Activated CD4-positive, CD25-positive, alpha-beta regulatory T cell treated with anti-CD3 and anti-CD28 coated beads, Interleukin-2, amount 50 U/mL, for 16 hours (primary cell): Measurements from ENCODE around the gene RDX.

Source experiments
- DNase-seq: peaks from one replicate; pipeline ENCODE4 v3.0.0-alpha.2; 2020; ENCODE audit warnings: low read depth, low spot score

The RDX gene

DNA sequence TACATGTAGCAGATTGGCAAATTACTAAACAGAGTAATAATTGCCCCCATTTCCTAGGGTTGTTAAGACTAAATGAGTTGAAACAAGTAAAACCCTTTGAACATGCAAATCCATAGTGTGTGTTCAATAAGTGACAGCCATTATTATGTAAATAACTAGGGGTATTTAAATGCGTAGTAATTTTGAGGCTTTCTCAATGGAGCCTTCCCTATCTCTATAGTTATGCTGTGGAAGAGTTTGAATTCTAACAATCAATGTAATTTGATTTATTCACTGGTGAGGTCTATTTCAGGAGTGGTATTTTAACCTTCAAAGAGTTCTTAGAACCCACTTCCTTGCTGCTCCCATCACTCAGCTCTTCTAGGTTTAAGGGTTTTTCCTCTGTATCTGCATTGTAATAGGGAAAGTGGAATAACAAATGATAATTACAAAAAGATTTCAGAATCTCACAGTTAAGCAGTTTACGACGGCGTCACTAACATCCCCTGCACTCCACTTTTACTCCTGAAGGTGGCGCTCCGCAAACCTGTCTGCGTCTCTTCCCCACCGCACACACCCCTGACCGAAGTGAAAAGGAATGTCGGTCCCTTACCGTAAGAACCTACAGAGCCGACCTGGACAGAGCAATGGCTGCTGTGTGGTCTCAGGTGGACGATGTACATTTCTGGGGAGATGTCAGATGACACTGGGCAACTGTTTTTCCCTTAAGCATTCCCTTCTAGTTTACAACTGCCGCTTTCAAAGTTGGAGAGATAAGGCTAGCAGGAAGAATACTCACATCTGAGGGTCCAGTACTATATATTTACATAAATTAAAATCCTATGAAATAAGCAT lies 122.4 kb downstream of the RDX start:
- DNase-seq, result peak; percentile 34

DNA sequence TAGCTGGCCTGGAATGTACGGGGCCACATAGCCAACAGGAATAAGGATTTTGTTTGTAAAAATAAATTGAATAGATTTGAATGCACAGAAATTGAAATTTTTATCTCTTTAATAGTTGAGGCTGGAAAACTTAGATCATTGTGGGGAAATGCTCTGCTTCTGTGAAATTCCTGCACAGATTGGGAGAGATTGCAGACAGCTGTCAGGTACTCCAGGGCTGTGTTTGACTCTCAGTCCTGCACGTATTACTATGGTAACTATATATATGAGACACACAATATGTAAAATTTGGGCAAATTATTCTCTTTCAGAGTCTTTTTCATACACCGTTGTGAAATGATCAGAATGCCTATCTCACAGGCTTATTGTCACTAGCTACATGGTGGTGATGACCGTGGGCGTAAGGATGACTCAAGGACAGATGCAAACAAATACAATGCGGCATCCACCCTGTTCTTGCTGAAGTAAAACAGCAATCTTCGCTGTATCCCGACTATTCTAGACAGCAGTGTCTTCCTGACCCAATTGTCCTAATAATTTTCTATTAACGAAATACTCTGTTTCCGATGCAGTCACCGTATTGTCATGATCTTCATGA lies 123.8 kb downstream of the RDX start:
- DNase-seq, result no peak

DNA sequence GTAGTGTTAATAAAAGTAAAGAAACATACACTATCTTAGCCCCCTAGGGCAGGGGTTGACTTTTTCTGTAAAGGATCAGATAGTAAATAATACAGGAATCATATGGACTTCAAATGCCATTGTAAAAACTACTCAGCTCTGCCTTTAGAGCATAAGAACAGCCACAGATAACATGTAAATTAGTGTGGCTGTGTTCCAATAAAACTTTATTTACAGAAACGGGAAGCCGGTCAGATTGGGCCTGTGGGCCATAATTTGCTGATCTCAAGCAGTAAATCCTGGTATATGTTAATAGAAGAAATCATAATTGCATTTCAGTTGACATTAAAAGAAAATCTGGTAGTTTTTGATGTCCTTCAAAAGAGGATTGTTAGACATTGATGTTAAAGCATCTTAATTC lies 126.7 kb downstream of the RDX start:
- DNase-seq, result no peak

DNA sequence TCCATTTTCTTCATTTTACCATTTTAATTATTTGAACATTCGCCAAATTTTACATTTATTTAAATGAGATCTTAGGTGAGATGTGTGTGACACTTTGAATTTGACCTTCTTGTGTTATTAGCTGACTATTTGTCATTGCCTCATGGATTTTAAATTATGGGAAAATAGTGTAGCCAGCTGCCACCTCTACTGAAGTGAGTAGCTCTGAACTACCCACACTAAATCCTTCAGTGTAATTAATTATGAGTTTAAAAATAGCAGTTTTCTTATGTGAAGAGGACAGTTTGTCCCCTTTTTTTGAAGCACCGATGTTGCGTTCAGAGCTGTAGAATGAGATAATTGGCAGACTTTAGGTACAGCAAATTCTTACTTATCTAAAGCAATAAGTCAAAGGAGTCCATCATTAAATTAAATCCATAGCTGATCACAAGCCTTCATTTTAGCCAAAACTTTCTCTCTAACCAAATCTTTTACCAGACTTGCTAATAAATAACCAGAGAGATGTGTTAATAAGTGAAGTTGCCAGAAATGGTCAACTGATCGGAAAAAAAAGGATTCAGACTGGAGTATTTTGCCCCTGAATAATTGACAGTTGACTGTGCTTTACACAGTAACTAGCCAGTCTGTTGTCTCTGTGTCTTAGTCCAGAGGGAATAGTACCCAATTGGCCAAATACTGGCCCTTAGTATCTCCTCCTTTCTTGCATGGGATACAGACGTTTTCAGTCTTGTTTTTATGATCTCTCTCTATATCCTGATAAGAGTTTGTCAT lies 128.2 kb downstream of the RDX start:
- DNase-seq, result no peak

DNA sequence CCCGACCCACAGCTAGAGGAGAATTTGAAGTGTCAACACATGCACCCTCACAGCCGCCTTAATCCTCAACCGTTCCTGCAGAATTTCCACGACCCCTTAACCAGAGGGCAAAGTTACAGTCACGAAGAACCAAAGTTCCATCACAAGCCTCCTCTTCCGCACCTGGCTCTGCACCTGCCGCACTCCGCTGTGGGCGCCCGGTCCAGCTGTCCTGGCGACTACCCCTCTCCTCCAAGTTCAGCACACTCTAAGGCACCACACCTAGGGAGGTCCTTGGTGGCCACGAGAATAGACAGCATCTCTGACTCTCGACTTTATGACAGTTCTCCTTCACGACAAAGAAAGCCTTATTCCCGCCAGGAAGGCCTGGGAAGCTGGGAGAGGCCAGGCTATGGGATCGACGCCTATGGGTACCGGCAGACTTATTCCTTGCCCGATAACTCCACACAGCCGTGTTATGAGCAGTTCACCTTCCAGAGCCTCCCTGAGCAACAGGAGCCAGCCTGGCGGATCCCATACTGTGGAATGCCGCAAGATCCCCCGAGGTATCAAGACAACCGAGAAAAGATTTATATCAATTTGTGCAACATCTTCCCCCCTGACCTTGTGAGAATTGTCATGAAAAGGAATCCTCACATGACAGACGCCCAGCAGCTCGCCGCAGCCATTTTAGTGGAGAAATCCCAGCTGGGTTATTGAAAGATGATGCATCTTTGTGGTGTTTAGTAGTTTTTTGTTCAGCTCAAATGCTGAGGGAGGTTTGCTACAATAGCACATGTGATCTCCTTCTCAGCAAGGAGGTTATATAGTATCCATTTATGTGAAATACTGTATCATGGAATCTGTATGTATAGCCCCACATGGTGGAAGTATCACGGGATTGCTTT lies 131.1 kb downstream of the RDX start:
- no peak for DNase-seq

DNA sequence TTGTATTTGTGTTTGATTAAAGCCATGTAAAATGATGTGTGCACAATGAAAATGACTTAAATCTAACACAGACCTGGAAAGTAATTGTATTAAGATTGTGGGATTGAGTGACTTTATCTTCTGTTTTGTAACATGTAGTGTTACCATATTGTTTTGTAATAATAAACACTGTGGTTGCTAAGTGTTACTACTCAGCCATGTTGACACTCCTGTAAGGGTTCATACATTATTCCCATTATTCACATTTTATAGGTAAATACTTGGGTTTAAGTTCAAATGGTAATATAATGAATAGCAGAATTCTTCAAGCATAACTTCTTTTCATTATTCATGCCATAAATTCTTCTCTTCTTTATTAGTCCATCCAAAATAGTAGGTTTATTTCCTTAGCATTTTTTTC lies 134.2 kb downstream of the RDX start:
- no peak for DNase-seq

DNA sequence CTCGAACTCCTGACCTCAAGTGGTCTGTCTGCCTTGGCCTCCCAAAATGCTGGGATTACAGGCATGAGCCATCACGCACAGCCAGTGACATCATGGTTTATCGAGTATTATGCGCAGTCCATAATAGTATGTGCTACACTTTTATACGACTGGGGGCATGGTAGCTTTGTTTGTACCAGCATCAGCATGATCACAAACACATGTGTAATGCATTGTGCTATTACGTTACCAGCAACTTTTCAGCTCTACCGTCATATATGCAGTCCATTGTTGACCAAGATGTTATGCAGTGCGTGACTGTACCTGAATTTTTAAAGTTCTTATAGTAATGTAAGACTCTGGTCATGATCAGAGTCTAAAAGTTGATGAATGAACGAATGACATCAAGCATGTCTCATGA lies 135.4 kb downstream of the RDX start:
- DNase-seq, result no peak

DNA sequence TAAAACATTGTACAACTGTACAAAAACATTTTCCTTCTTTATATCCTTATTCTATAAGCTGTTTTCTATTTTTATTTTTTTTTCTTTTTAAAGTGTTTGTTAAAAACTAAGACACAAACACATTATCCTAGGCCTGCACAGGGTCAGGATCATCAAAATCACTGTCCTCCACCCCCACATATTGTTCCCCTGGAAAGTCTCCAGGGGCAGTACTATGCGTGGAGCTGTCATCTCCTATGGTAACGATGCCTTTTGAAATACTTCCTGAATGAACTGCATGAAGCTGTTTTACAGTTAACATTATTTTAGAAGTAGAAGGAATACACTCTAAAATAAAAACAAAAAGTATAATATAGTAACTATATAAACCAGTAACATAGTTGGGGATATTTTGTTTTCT lies 136.0 kb downstream of the RDX start:
- DNase-seq, result no peak

DNA sequence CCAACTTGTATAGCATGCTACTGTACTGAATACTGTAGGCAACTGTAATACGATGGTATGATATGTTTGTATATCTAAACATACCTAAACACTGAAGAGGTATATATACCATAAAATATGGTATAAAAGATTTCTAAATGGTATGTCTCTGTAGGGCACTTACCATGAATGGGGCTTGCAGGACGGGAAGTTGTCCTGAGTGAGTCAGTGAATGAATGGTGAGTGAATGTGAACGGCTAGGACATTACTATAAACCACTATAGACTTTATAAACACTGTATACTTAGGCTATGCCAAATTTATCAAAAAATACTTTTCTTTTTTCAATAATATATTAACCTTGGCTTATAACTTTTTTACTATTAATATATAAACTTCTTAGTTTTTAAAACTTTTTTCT lies 136.4 kb downstream of the RDX start:
- no peak for DNase-seq

DNA sequence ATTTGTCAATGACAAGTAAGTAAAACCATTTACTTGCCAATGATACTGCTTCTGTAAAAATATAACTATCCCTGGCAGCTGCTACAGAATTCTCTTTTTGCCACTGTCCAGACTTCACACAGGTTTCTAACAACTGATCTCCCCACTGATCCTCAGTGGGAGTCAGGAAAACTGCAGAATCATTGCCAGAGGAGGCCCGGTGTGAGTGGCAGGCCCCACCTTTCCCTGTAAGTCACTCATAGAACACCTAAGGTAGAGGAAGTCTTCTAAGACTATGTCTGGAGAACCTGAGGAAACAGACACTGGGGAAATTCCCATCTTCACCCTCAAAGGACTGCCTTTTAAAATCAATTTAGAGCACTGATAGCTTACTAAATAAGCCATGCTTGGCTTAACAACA lies 136.9 kb downstream of the RDX start:
- no peak for DNase-seq

DNA sequence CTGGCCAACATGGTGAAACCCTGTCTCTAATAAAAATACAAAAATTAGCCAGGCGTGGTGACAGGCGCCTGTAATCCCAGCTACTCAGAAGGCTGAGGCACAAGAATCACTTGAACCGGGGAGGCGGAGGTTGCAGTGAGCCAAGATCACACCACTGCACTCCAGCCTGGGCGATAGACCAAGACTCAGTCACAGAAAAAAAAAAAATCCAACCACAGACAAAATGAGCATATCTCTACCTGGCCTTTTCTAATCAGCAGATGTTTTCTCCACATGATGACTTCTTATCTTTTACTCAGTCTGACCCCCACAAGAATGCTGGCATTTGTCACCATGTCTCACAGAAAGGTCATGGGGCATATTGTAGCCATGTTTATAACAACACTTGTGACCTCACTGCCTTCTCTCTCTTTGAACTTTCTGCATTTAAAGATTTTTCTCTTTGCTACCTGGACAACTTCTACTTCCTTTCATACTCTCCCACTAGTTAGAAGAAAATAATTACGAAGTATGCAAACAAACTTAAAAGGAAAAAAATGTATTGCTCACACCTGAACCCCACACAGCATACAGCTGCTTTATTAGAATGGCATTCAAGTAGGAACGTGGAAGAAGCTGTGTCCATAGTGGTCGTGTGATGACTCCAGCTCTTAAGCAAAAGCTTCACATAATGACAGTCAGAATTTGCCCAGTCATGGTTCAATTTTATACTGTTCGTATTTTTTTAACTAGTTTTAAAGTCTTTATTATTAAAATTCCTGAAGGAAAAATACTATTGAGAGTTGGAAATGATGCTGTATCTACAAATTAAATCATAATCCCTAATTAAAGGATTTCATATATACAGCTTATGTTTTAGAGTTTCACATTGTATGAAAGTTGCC lies 137.9 kb downstream of the RDX start:
- no peak for DNase-seq

DNA sequence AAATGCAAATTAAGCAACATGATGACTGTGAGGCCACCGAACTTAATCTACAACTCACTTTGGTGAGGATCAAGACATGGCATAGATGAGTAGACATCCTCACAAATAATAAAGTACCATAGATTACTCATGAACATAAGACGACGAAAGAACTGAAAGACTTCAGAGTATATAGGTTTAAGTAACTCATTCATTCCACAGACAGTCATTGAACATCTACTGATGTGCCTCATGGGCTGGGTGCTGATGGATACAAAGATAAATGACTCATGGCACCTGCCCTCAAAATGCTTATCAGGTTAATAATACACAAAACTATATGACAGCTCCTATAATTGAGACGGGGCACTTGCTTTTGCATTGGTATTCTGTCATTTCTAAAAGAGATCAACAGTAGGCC lies 139.9 kb downstream of the RDX start:
- no peak for DNase-seq

DNA sequence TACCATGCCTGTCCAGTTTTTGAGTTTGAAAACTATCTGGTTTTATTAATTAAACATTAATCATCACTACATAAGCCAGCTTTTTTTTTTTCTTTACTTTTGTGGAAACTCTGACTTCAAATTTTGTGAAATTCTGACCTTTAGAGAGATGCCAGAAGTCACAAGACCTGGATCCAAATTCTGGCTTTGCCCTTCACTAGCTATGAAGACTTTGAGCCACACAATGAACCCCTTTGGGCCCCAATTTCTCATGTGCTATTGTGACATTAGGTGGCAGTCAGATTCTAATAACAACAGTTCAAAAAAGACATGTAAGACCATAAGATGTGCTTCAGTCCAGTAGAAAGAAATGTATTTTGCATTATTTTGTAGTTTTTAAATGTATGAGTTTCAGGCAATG lies 142.9 kb downstream of the RDX start:
- no peak for DNase-seq

DNA sequence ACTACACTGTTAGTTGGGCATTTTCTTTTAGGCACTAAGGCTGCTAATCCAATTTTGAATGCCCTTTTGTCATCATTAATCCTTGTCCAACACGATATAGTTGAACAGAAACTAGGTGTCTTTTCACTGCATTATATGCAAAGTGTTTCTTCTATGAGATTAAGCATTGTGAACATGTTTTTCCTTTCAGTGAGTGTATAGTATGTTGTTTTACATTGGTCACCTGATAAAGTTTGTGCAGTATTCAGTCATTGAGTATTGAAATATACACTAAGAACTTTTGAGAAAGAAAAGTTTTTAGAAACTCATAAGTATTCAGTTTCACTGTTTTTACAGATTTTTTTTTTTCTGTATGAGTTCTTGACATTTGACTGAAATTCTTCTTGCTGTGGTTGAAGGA lies 144.2 kb downstream of the RDX start:
- no peak for DNase-seq

DNA sequence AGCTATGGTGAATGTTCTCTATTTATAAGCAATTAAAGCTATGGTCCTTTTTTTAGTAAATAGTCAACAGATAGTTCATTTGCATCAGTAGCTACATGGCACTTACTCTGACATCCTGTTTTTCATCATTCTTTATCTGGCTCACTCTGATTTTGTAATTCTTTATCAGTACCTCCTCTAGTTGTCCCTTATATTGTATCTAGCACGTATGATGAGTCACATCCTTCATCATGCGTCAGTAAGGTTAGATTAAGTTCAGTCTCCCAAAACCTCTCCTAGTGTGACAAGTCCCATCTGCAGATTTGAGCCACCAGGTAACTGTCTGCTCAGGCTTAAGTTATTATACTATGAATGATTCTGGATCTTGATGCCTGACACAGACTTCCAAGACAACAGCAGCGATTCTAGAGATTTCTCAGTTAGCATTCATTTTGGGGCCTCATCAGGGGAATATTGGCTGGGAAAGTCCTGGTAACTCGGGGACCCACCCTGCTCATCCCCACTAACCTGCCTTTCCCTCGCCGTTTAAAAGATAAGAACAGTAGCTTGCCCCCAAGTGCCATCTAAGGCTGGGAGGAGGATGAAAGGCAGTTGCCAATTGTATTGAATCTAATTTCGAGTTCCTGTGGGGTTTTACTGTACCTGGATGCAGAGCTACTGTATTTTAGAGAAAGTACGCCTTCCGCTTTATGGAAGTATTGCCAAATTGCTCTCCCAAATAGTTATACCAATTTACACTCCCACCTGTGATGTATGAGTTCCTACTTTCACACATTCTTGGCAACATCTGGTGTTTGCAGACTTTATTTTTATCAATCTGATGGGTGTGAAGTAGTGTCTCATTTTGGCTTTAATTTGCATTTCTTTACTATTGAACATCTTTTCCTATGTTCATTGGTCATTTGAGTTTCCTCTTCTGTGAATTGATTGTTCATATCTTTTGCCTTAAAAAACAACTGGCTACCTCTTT lies 147.4 kb downstream of the RDX start:
- no peak for DNase-seq

DNA sequence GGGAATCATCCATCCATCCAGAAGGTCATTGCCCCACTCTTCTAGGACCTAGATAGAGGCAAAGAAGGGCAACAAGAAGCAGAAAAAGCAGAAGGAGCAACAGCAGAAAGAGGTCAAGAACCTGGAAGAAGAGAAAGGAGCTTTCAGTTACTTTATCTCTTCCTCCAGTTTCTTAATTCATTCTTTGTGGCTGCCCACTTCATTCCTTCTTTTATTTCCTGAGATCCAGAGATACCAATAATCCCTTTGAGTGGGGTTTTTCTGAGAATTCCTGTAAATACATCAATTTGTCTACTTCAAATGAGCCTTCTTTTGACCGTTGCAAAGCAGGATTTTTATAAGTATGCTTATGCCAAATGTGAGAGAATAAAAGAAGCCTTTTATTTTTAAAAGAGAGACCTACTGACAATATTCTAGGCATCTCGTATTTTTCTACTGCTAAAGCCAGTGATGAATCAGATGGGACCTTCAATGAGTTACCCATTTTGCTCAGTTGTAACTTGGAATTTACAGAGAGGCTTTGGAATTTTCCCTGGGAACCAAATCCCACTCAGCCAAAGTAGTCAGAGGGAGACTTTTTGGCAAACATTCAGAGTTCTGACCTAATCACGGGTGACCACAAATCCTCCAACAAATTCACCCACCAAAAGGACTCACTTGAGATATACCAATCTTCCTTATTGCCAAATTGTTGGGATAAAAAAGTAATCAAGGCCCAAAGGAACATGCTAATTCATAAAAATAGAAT lies 148.3 kb downstream of the RDX start:
- no peak for DNase-seq

DNA sequence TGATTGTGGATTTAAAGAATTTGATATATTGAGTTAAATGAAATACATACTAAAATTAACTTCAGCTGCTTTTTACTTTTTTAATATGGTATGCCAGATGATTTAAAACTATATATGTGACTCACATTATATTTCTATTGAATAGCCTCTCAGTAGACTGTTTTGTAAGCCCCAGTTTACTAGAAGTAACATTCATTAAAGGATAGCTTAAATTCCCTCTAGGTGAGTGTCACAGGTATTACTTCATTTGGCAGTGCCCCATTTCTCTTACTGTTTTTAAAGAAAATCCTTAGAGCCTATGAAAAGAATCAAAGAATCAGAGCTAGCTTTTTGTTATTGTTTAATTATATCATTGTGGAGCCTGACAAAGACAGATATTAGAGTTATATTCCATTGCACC lies 154.6 kb downstream of the RDX start:
- DNase-seq, result no peak

DNA sequence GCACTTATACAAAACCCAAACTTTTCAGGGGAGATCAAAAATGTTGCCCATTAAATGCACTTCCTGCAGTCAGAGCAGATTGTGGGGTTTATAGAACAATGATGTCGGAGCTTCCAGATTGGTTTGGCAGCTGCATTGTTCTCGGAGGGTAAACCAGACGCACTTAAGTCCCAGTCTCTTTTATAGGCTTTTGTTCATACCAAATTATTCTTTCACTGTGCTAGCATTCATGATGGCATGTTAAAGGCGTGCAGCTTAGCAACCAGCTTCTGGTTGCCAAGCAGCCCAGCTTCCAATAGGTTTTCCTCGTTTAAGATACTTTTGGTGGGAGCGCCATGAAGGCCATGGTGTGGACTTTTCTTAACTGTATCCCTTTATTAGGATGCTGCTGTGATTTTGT lies 162.3 kb downstream of the RDX start:
- DNase-seq, result no peak

DNA sequence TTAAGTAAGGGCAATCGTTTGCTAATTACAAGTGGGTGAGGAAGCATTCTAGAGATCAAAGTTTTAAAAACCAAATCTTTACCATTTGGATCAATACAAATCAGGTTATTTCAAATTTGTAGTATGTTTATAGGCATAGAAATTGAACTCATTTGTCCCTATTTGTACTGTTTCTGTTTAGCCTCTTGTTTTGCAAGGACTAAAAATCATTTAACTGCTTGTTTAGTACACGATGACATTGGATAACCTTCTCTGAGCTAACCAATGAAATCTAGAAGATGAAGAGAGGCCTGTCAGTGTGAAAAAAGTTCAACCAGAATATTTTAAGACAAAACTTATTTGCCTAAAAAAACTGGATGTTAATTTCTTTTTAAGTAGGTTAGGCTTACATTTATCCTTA lies 163.3 kb downstream of the RDX start:
- no peak for DNase-seq
